Endothelial cell of hepatic sinusoid (primary cell): ENCODE results near the gene DYNLT2B.
"Not testable (repeated sequence)": the region's sequence is repeated elsewhere in the genome, so short reads cannot be mapped to it uniquely, and the experiment has no call there.

Experiments used
- in situ Hi-C: cut with HindIII; loops from 2 replicates; pipeline ENCODE4 v1.10.0; 2017; ENCODE audit warnings: low sequenced_read_pairs

The DYNLT2B gene

DNA sequence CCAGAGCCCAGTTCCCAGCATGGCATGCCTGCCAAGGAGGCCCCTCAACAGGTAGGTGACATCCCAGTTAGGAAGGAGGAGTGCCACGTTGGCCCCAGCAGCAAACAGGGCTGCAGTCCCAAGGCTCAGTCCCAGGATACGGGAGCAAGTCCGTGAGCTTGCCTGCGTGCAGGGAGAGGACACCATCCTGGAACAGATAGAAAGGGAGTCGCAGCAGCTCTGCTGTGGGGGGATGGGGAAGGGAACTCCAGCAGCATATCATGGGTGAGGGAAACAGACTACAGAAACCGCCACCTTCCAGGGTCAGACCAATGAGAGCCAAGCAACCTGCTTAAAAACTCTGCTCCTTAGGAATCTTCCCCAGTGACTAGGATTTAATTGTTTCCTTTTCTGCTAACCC is 9.4 kb upstream of the DYNLT2B start:
- in situ Hi-C loops = no loop called here

DNA sequence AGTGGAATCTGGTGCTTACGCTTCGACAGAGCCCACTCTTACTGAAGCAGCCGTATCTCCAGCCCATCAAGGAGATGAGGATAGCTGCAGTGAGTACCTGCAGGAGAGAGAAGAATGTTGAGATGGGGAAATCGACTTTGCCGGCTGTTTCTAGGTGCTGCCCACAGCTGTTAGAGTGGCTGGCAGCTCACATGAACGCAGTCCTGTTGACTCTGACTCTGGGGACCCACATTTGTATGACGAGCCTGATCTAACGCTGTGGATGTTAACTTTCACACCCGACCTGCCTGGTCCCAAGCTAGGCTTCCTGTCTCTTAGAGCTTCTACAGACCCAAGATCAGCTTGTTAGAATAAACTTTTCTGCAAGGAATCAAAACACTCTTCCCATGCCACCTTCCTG is 8.9 kb upstream of the DYNLT2B start:
- in situ Hi-C loops = no loop called here

DNA sequence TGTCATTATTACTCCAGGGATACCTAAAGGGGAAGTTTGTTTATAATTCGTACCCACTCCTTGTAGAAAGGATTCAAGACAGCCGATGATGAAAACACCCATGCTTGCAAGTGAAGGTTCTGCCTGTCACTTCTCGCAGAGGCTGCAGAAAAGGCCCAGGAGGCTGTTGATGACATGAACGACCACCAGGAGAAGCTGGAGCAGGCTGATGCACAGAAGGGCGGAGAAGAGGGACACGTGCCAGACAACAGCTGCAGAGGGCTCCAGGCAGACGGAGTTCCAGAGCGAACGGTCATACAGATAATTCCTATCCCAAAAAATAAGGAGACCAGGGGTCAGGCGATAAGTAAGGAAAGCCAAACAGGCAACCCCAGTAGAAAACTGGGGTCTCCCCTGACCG is 5.7 kb upstream of the DYNLT2B start:
- in situ Hi-C loops = loop anchor here (5.0 kb wide), 1 partner anchor 84 kb away; no protein-coding TSS in a partner anchor

DNA sequence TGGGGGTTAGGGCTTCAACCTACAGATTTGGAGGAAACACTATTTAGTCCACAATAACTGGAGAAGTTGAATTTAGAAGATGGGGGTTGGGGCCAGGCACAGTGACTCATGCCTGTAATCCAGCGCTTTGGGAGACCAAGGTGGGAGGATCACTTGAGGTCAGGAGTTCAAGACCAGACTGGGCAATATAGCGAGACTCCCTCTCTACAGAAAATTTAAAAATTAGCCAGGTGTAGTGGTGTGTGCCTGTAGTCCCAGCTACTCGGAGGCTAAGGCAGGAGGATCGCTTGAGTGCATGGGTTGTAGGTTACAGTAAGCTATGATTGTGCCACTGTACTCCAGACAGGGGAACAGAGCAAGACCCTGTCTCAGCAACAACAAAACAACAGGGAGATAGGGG is 5.0 kb upstream of the DYNLT2B start:
- in situ Hi-C loops = loop anchor here (5.0 kb wide), 1 partner anchor 84 kb away; no protein-coding TSS in a partner anchor

DNA sequence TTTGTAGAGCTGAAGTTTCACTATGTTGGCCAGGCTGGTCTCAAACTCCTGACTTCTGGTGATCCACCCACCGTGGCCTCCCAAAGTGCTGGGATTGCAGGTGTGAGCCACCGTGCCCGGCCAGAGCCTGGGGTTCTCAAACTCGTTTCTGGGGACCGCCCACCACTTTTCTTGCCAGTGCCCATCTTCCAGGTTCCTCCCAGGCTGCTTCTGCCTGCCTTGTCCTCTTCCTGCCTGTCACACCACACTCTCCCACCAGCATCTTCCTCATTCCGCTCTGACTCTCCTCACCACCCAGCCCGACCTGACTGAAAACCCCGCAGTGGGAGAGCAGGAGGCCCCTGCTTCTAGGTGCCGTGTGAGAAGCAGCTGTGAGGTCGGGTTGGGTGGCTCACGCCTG is 3.1 kb upstream of the DYNLT2B start:
- in situ Hi-C loops = loop anchor here (5.0 kb wide), 1 partner anchor 86 kb away; no protein-coding TSS in a partner anchor

DNA sequence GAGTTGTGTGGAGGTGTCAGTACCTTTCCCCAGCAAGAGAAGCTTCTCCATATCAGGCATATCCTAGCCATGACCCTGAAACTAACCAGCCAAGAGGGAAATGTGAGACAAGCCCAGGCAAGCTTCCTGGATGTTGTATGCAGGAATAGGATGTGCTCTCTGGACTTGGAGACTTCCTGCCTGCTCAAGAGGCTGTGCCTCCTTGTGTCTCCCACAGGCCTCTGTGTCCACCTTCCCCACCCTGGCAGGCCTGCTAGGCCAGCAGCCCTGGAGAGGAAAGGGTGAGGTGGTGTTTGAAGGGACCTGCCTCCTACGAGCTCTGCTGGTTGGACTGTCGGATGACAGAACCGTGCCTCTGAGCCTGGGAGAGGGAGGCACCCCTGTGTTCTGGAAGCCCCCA is 2.1 kb upstream of the DYNLT2B start:
- in situ Hi-C loops = loop anchor here (5.0 kb wide), 1 partner anchor 87 kb away; no protein-coding TSS in a partner anchor

DNA sequence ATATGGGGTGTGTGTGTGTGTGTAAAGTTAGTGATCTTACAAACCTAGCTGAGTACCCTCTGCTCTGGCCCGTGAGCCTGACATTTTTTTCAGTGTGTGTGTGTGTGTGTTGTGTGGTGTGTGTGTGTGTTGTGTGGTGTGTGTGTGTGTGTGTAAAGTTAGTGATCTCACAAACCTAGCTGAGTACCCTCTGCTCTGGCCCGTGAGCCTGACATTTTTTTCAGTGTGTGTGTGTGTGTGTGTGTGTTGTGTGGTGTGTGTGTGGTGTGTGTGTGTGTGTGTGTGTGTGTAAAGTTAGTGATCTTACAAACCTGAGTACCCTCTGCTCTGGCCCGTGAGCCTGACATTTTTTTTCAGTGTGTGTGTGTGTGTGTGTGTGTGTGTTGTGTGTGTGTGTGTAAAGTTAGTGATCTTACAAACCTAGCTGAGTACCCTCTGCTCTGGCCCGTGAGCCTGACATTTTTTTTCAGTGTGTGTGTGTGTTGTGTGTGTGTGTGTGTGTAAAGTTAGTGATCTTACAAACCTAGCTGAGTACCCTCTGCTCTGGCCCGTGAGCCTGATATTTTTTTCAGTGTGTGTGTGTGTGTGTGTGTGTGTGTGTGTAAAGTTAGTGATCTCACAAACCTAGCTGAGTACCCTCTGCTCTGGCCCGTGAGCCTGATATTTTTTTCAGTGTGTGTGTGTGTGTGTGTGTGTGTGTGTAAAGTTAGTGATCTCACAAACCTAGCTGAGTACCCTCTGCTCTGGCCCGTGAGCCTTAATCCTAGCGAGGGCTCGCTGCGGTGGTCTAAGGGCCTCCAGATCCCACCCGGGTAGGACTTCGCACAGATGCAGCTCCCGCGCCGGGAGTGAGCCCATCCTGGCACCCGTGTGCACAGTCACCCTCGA is 997 bp downstream of the DYNLT2B start:
- in situ Hi-C loops = not testable (repeated sequence)

DNA sequence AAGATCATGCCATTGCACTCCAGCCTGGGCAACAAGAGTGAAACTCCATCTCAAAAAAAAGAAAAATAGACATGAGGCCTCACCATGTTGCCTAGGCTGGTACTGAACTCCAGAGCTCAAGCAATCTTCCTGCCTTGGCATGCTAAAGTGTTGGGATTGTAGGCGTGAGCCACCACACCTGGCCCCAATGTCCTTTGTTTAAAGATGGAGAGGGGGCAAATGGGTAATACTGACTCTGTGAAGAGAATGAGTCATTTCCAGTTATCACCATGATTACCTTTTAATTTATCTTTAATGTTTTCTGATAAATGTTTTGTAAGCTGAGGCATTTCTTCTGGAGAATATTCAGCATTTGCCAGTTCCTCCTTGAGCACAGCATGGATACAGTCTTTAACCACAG is 2.2 kb downstream of the DYNLT2B start:
- in situ Hi-C loops = no loop called here

DNA sequence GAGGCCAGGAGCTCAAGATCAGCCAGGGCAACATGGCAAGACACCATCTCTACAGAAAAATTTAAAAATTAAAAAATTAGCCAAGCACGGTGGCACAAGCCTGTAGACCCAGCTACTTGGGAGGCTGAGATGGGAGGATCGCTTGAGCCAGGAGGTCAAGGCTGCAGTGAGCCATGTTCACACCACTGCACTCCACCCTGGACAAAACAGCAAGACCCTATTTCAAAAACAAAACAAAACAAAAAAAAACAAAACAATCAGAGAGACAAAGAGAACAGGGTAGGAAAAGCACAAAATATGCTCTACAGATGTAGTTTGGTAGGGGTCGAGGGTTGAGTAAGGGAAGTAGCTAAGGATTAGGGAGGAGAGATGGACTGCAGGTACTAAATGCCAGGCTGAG is 3.4 kb downstream of the DYNLT2B start:
- in situ Hi-C loops = no loop called here

DNA sequence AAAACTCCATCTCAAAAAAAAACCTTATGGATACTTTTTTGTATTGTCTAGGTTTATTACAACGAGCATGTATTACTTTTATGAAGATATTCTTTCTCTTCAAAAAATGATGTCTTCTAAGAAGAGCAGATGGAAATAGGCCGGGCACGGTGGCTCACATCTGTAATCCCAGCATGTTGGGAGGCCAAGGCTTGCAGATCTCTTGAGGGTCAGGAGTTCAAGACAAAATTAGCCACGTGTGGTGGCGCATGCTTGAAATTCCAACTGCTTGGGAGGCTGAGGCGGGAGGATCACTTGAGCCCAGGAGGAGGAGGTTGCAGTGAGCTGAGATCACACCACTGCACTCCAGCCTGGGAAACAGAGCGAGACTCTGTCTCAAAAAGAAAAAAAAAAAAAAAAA is 4.0 kb downstream of the DYNLT2B start:
- in situ Hi-C loops = not testable (repeated sequence)

DNA sequence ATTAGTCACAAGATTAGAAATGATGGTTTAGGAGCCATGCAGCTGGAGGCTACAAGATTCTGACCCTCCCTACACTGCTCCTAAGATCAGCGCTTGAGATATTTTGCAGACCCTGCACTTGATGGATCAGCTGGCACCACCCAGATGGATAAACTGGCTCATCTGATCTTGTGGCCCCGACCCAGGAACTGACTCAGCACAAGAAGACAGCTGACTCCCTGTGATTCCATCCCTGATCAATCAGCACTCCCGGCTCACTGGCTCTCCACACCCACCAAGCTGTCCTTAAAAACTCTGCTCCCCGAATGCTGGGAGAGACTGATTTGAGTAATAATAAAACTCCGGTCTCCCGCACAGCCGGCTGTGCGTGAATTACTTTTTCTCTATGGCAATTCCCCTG is 15.1 kb downstream of the DYNLT2B start:
- in situ Hi-C loops = not testable (repeated sequence)

DNA sequence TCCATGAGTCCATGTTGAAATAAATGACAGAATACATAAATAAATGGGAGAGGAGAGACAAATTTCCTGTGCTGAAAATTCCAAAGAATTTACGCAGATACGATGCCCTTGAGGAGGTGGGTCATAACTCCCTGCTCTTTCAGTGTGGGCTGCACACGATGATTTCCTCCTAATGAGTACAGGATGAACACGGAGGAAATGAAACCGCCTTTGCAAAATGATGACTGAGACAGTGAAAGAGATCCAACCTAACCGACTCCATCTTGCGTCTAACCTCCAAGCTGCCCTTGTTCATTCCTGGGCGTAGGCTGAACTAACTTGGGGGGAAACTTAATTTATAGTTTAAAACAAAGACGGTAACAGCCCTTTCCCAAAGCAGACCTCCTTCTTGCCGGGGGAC is 15.5 kb downstream of the DYNLT2B start:
- in situ Hi-C loops = not testable (repeated sequence)

DNA sequence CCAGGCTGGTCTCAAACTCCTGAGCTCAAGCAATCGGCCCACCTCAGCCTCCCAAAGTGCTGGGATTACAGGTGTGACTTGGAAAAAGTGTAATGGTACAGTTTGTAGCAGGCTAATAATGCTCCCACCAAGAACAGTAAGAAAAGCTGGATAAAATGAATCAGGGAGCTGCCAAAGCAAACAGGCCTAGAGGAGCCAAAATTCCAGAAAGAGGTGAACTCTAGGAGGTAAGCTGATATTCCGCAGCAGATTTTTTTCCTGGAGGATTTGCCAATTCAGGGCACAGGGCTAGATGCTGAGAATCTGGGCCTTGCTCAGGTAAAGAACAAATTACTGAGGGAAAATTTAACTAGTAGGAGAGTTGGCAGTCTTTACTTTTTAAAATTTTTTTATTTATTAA is 19.5 kb downstream of the DYNLT2B start:
- in situ Hi-C loops = no loop called here

DNA sequence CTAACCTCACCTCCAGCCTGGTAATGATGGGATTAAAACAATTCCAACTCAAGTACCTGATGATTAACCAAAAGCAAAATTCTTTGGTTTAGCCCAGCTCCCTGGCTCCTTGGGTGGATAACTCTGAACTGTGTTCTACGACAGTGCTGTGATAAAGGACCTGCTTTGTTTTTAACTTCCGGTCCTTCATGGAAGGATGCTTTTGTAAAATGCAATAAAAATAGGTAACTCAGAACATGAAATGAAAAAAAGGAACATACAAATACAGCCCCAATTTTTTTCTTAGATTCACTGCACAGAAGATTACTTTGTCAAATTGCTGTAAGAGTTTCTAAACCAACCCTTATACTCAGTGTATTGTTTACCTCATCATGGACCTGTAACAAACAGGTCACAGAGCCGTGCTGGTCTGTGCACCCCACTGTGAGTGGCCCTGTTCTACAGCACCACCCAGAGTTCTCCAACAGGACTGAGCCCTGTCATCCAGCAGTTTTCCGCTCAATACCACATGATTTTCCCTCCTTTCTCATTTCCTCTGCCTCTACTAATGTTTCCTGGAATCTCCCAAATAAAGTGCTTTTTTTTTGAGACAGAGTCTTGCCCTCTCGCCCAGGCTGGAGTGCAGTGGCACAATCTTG is 25.6 kb downstream of the DYNLT2B start:
- in situ Hi-C loops = no loop called here

DNA sequence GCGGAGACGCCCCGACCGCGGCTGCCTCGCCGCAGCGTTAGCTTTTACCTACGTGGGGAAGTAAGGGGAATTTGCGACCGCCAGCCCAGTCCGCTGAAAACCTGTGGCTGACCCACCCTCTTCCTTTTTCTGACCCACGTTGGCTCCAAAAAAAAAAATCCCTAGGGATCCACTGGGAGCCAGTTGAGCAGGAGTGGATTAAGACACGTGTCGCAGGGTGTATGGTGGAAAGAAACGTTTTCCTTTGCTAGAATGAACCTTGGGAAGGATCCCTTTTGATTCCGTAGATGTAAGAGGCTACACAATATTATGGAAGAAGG is 29.9 kb downstream of the DYNLT2B start:
- in situ Hi-C loops = no loop called here

DNA sequence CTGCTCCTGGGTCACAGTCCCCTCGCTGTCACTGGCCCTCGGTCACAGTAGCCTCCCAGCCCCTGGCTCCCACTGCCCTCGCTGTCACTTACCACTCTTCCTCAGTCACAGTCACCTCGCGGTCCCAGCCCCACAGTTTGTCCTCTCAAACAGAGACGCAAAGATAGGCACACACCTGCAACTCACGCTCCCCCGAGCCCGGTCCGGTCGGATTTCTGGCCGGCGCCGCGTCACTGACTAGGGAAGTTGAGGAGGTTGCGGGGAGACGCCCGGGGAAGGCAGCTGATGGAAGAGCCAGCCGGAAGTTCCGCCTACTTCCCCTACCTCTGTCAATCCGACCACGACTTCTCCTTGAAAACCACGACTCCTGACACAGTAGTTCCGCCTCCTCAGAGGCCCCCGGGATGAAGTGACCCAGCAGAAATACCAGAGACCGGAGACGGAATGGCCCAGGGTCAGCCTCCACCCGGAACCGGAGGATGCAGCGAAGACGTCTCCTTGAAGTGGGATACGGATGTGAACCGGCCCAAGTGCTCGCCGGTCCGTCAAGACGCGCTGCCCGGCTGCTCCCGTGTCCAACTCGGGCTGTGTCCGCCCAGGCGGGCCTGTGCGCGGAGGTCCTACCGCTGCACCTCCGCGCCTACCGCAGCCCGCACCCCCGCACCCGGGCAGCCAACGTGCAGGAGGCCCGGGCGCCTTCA is 30.4 kb downstream of the DYNLT2B start, which contains the start of gene PCYT1A:
Gene PCYT1A, minus strand, starts transcription at position 287 of the 701 bp plus-strand sequence. CDS start 17,195 bp downstream, outside the sequence.
- in situ Hi-C loops = no loop called here

DNA sequence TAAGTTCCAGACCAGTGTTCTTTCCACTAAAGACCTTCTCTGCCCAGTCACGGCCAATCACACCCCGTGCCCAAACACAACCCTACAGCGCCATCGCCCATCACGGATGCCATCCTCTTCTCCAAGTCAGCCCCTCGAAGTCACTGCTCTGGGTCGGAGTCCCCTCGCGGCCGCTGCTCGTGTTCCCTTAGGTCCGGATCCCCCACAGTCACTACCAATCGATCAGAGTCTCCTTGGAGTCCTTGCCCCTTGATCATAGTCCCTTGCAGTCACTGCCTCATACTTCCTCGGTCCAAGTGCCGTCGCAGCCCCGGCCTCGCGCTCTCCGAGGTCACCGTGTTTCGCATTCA is 31.0 kb downstream of the DYNLT2B start:
- in situ Hi-C loops = no loop called here

DNA sequence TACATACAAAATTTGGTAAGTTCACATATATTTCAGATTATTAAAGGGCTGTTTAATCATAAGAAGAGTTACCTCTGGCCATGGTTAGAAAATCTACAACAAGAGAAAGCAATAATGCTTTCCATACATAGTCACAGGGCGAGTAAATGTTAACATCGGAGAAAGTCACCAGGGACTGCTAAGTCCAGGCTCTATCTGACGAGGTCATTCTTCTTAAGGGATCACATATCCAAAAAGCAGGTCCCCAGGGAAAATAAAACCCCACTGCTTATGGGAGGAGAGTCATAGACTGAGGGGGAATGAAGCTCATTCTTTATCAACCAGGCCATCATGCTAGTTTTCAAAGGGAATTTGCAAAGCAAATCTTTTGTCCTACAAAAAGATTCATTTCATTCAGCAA is 33.6 kb downstream of the DYNLT2B start:
- in situ Hi-C loops = no loop called here

DNA sequence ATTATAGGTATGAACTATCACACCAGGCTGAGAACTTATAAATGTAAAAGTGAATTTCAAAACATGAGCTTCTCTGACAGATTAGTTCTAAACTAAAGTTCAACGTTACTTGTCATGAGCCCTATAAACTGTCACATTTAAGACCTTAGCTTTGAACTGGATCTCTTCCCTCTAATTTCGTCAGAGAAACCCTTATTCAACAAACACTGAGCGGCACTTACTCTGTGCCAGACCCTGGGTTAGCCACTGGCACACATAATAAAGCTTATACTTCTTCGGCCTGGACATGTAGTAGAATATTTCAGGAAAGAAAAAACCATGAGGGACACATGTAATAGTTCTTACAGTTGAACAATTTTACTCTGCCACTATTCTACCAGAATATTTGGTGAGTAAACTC is 36.1 kb downstream of the DYNLT2B start:
- in situ Hi-C loops = no loop called here

DNA sequence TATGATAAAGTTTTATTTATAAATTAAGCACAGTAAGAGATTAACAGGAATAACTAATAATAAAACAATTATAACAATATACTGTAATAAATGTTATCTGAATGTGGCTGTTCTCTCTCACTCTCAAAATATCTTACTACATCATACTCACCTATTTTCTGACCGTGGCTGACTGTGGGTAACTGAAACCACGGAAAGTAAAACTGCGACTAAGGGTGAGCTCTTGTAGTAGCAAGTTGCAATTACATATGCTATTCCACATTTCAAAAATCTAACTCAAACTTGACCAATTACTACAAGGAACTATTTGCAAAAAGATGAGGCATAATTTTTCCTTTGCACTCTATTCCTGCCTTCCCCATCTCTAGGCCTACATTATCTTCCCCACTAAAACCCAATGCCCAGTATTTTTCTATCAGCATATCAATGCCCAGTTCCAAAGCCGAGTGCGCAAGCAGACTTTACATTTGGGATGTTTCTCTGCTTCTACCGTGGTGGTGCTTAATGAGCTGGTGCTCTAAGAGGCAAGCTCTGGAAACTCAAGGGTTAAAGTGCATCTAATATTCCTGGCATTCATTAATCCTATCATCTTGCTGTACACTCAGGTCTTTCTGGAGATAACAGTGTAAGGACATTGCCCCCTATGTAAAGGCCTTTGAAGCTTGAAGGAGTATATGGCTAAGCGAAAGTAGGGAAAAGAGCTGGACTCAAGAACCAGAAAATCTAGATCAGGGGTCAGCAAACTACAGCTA is 37.2 kb downstream of the DYNLT2B start:
- in situ Hi-C loops = no loop called here

DNA sequence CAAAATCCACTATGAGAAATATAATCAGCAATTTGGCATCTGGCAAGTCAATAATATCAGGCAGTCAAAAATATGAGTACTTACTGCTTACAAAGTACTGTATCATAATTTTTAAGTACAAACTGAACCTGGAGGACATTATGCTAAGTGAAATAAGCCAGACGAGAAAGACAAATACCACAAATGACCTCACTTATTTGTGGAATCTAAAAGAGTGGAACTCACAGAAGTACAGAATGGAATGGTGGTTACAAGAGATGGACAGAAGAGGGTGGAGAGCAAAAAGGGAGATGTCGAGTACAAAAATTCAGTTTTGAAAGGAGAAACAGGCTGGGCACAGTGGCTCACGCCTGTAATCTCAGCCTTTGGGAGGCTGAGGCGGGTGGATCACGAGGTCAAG is 42.9 kb downstream of the DYNLT2B start:
- in situ Hi-C loops = no loop called here
